BLaER1 treated with 17β-estradiol and CSF1 and Interleukin-3, amounts not matched to agents 10 nM and 100 nM (cell line): ENCODE measurements around the gene OPHN1.

ENCODE experiments used
- H3K27ac ChIP-seq, 11 experiments: shearing (Covaris generic); formaldehyde crosslinking; 2 replicates each; pipeline ENCODE4 v1.8.1; 2022
- H3K27me3 ChIP-seq, 11 experiments: shearing (Covaris generic); formaldehyde crosslinking; 2 replicates each; pipeline ENCODE4 v1.8.1; 2022
- H3K36me3 ChIP-seq, 11 experiments: shearing (Covaris generic); formaldehyde crosslinking; 2 replicates each; pipeline ENCODE4 v1.8.1; 2022
- H3K4me1 ChIP-seq, 10 experiments: shearing (Covaris generic); formaldehyde crosslinking; 2 replicates each; pipeline ENCODE4 v1.8.1; 2022
- H3K4me2 ChIP-seq, 11 experiments: shearing (Covaris generic); formaldehyde crosslinking; 2 replicates each; pipeline ENCODE4 v1.8.1; 2022
- H3K4me3 ChIP-seq, 10 experiments: shearing (Covaris generic); formaldehyde crosslinking; 2 replicates each; pipeline ENCODE4 v1.8.1; 2022
- H3K9ac ChIP-seq, 11 experiments: shearing (Covaris generic); formaldehyde crosslinking; 2 replicates each; pipeline ENCODE4 v1.8.1; 2022
- H3K9me3 ChIP-seq, 11 experiments: shearing (Covaris generic); formaldehyde crosslinking; replicated peaks in 1 of 11; 2 replicates each; pipeline ENCODE4 v1.8.1; 2022
- H4K20me1 ChIP-seq, 11 experiments: shearing (Covaris generic); formaldehyde crosslinking; 2 replicates each; pipeline ENCODE4 v1.8.1; 2022
- Cebpa-rat ChIP-seq, 11 experiments: shearing (Covaris generic); IDR thresholded peaks; 2 replicates each; pipeline ENCODE4 v1.8.1; 2022

The OPHN1 gene

DNA sequence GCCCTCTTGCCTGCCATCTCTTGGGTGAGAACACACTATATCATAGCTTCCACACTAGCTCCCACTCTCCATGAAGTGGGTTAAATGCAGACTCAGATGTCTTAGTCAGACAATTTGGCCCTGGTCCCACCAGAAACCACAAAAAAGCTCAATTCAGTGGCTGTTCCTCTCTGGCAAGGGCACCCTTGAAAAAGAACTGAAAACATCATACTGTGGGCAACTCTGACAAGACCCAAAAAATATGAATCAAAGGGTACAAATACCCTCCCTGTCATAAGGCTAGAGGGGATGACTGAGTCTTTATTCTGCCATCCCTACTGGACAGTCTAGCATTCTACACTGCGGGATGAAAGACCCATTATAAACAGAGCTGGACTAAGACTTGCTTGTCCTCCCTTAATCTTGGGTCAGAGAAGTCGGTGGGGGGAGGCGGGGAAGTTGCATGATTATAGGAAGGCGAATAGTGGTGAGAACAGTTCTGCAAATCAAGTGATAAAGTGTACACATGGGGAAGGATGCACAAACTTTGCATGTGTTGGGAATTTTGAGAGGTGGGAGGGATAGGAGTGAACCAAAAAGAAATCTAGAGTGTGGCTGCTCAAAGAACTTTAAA is 172.1 kb downstream of the OPHN1 start:
- no peaks in the 10 kb centered on the region for H3K36me3 ChIP-seq
- peaks cover 0 to 13% (median 0%) of the 10 kb centered on the region in 10 experiments; a peak in 8 of 20 replicates for H3K4me1 ChIP-seq
- H3K9ac ChIP-seq, result no peak overlapping the region
- H3K4me3 ChIP-seq, result no peak overlapping the region
- H3K27me3 ChIP-seq, result peaks cover 33 to 85% (median 75%) of the 10 kb centered on the region in 11 experiments
- no peak overlapping the region for H3K27ac ChIP-seq
- peaks cover 0 to 4% (median 0%) of the 10 kb centered on the region in 11 experiments; a peak in 2 of 22 replicates for H3K9me3 ChIP-seq
- peak overlapping the region in 3 of 11 experiments; percentile 13 to 36 (median 33); a peak in 4 of 22 replicates for H3K4me2 ChIP-seq
- peaks cover 0 to 4% (median 0%) of the 10 kb centered on the region in 11 experiments; a peak in 1 of 22 replicates for H4K20me1 ChIP-seq
- TF ChIP-seq Cebpa-rat (IDR thresholded peaks at IDR 0.05), result no peak

GRCh38 chrX:68256990-68257389 is 176.3 kb downstream of the OPHN1 start:
- H3K27ac ChIP-seq, result no peak overlapping the region
- no peak for TF ChIP-seq Cebpa-rat (IDR thresholded peaks at IDR 0.05)

DNA sequence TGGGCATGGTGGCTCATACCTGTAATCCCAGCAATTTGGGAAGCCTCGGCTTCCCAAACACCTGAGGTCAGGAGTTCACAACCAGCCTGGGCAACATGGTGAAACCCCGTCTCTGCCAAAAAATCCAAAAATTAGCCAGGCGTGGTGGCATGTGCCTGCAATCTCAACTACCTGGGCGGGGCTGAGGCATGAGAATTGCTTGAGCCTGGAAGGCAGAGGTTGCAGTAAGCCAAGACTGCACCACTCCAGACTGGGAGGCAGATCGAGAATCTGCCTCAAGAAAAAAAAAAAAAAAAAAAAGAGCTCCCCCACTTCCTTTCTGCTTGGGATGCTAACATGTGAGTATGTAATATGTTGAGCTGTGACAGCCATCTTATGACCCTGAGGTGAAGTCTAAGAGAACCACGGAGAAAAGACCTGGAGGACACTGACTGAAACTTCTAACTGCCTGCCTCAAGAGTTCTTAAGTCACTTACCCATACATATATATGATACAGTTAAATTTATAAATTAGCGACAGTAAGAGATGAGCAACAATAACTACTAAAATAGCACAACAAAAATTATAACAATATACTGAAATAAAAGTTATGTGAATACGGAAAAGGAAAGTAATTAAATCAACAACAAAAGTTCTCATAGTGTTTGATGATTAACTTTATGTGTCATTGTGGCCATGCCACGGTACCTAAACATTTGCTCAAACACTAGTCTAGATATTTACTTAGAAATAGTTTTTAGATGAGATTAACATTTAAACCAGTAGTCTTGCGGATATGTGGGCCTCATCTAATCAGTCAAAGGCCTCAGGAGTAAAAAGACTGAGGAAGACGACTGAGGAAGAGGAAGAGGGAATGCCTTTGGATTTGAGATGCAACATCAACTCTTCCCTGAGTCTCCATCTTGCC is 178.3 kb downstream of the OPHN1 start:
- Histone ChIP-seq H3K4me2 (no peak overlapping the region), H3K36me3 (no peaks in the 10 kb centered on the region)

More at GRCh38 chrX:68256990-68257389, 176.3 kb downstream of the OPHN1 start:
- H3K9ac ChIP-seq, result no peak overlapping the region
- H3K36me3 ChIP-seq, result no peaks in the 10 kb centered on the region
- 0 out of 22 replicates have a peak, but pooled peaks cover 0 to 4% (median 0%) of the 10 kb centered on the region in 11 experiments for H4K20me1 ChIP-seq
- no peak overlapping the region for H3K4me2 ChIP-seq
- peaks cover 0 to 19% (median 0%) of the 10 kb centered on the region in 10 experiments; a peak in 8 of 20 replicates for H3K4me1 ChIP-seq
- H3K4me3 ChIP-seq, result no peak overlapping the region
- H3K27me3 ChIP-seq, result peaks cover 55 to 94% (median 84%) of the 10 kb centered on the region in 11 experiments
- H3K9me3 ChIP-seq, result no peaks in the 10 kb centered on the region

GRCh38 chrX:68252664-68253063 is 180.6 kb downstream of the OPHN1 start:
- Histone ChIP-seq H3K9ac (no peak overlapping the region), H3K27ac (no peak overlapping the region), H3K36me3 (no peaks in the 10 kb centered on the region), H3K4me1 (peaks cover 0 to 6% (median 0%) of the 10 kb centered on the region in 10 experiments; a peak in 1 of 20 replicates), H3K27me3 (peaks cover 38 to 91% (median 82%) of the 10 kb centered on the region in 11 experiments), H3K4me2 (no peak overlapping the region), H3K9me3 (no peaks in the 10 kb centered on the region), H4K20me1 (peaks cover 0 to 4% (median 0%) of the 10 kb centered on the region in 11 experiments; a peak in 1 of 22 replicates), H3K4me3 (no peak overlapping the region)
- TF ChIP-seq Cebpa-rat (IDR thresholded peaks at IDR 0.05), result no peak

More for the DNA sequence above, 178.3 kb downstream of the OPHN1 start:
- Histone ChIP-seq H3K27ac (no peak overlapping the region), H3K27me3 (peaks cover 40 to 92% (median 77%) of the 10 kb centered on the region in 11 experiments), H3K9ac (no peak overlapping the region), H4K20me1 (0 out of 22 replicates have a peak, but pooled peaks cover 0 to 4% (median 0%) of the 10 kb centered on the region in 11 experiments), H3K4me1 (peaks cover 0 to 6% (median 0%) of the 10 kb centered on the region in 10 experiments; a peak in 1 of 20 replicates), H3K9me3 (no peaks in the 10 kb centered on the region), H3K4me3 (no peak overlapping the region)
- no peak for TF ChIP-seq Cebpa-rat (IDR thresholded peaks at IDR 0.05)

DNA sequence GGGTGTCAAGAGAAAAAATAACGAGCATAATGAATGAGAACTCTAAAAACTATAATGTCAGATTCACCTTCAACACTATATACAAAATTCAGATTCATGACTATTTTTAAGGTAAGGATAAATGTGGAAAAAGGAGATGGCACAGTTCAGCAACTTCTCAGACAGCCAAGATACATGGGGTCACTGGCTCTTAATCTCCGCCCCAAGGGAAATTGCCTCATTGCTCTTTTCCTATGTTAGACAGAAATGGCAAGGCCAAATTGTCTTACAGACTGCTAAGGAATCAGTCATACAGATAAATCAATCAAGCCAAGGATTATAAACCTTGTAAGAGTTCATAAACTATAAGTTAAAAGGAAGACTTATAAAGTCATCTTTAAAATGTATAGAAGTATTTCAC is 183.4 kb downstream of the OPHN1 start:
- Histone ChIP-seq H3K9ac (no peak overlapping the region), H3K9me3 (no peaks in the 10 kb centered on the region), H3K4me3 (no peak overlapping the region), H3K27me3 (peaks cover 28 to 90% (median 76%) of the 10 kb centered on the region in 11 experiments), H3K4me1 (peaks cover 0 to 6% (median 0%) of the 10 kb centered on the region in 10 experiments; a peak in 1 of 20 replicates), H3K36me3 (no peaks in the 10 kb centered on the region), H4K20me1 (no peaks in the 10 kb centered on the region; a peak in 1 of 22 replicates), H3K27ac (no peak overlapping the region), H3K4me2 (no peak overlapping the region)
- TF ChIP-seq Cebpa-rat (IDR thresholded peaks at IDR 0.05), result no peak

DNA sequence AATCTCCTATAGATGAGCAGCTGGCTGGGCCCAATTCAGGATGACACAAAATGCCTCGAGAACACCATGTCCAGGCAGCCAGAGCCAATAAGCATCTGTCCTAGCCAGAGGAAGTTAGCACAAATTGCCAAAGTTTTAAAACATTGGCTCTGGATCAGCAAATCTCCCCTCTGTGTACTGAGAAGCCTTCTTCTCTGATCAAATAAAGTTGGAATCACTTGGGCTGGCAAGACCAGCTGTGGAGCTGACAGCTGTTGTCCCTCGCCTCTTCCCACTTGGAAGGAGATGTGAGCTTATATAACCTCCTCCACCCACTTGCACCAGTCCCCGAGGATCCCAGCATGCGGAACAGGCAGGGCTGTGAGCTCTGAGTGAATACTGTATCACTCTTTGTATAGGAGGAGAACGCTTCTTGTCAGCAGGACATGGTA is 183.9 kb downstream of the OPHN1 start:
- no peak overlapping the region for H3K4me3 ChIP-seq
- H3K4me2 ChIP-seq, result no peak overlapping the region
- TF ChIP-seq Cebpa-rat (IDR thresholded peaks at IDR 0.05), result no peak
- no peaks in the 10 kb centered on the region; a peak in 1 of 22 replicates for H4K20me1 ChIP-seq
- H3K9ac ChIP-seq, result no peak overlapping the region
- H3K36me3 ChIP-seq, result no peaks in the 10 kb centered on the region
- no peaks in the 10 kb centered on the region for H3K9me3 ChIP-seq
- peaks cover 25 to 86% (median 72%) of the 10 kb centered on the region in 11 experiments for H3K27me3 ChIP-seq
- peaks cover 0 to 6% (median 0%) of the 10 kb centered on the region in 10 experiments; a peak in 1 of 20 replicates for H3K4me1 ChIP-seq
- no peak overlapping the region for H3K27ac ChIP-seq

DNA sequence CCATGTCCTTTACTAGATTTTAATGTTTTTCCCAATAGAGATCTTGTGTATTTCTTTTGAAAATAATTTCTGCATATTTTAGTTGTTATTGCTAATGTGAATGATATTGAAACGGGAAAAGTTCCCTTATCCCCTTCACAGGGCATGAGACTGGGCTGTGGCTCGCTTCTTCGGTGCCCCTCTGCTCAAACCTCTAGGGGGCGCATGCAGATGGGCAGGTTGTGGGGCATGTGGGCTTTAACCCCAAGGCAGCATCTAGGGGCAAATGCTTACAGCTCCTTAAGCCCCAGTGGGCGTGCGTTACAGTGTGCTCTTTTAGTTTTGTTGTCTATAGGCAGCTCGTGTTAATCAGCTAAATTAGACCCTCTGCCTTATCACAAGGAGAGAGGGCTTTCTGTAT is 194.7 kb downstream of the OPHN1 start:
- Histone ChIP-seq H3K4me1 (no peaks in the 10 kb centered on the region), H4K20me1 (no peaks in the 10 kb centered on the region), H3K4me2 (no peak overlapping the region), H3K4me3 (no peak overlapping the region), H3K27ac (no peak overlapping the region), H3K9me3 (no peaks in the 10 kb centered on the region), H3K27me3 (peaks cover 31 to 92% (median 80%) of the 10 kb centered on the region in 11 experiments; a peak in 21 of 22 replicates), H3K9ac (no peak overlapping the region), H3K36me3 (no peaks in the 10 kb centered on the region)
- no peak for TF ChIP-seq Cebpa-rat (IDR thresholded peaks at IDR 0.05)

DNA sequence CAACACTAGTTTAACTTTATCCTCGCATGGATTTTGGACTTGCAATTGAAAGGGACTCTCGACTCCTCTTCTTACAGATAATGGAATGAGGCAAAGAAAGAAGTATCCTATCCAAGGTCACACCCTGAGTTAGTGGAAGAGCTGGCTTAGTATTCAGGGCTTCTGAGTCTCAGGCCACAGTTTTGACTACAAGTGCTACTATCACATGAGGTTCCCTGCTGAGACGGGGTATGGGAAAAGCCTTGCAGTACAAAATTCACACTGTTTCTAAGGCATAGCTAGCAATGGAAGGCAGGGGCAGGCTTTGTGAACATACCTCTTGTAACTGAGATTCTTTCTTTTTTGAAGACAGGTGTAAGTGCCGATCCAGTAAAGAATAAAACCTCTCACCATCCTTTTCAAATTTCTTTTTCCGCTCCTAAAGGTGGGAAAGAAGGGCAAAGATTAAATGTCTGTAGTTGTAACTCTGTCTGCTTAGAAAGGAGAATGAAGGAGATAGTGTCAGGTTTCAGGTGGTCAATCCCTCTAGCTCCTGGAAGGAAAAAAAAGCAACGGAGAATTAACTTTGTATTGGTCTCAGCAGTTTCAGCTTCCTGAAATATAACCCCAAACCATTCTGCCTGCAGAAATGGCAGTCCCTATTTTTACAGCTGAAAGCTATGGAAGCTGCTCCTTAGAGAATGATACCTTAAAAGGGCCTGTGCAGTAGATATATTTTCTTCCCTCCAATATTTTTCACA is 199.0 kb downstream of the OPHN1 start:
- no peak overlapping the region for H3K27ac ChIP-seq
- H3K9ac ChIP-seq, result no peak overlapping the region
- no peaks in the 10 kb centered on the region for H4K20me1 ChIP-seq
- no peaks in the 10 kb centered on the region for H3K36me3 ChIP-seq
- no peaks in the 10 kb centered on the region for H3K4me1 ChIP-seq
- H3K4me2 ChIP-seq, result no peak overlapping the region
- peaks cover 0 to 3% (median 0%) of the 10 kb centered on the region in 11 experiments; a peak in 1 of 22 replicates for H3K9me3 ChIP-seq
- peaks cover 35 to 80% (median 75%) of the 10 kb centered on the region in 11 experiments; a peak in 21 of 22 replicates for H3K27me3 ChIP-seq
- H3K4me3 ChIP-seq, result no peak overlapping the region
- TF ChIP-seq Cebpa-rat (IDR thresholded peaks at IDR 0.05), result no peak
